Coronary artery (tissue), 2 donors: Measurements from ENCODE around the gene ME3.

Experiments
- DNase-seq: peaks from one replicate; pipeline ENCODE4 v3.0.0-alpha.2; 2017; ENCODE audit warnings: low spot score
- H3K27ac ChIP-seq, 2 donors: fragments of 200-600 bp; sonication (generic); one replicate each; pipeline ENCODE4 v1.5.1; 2016 to 2019
- H3K4me3 ChIP-seq: fragments of 200-600 bp; sonication (generic); 2 replicates; pipeline ENCODE4 v1.5.1; 2016; ENCODE audit warnings: mild to moderate bottlenecking, moderate library complexity
- TF ChIP-seq, protein P1 (sequence below): fragments of 200-600 bp; sonication (generic); IDR thresholded peaks from one replicate; pipeline ENCODE4 v1.5.1; 2019; ENCODE audit warnings: antibody characterized with exemption

ME3 gene

DNA sequence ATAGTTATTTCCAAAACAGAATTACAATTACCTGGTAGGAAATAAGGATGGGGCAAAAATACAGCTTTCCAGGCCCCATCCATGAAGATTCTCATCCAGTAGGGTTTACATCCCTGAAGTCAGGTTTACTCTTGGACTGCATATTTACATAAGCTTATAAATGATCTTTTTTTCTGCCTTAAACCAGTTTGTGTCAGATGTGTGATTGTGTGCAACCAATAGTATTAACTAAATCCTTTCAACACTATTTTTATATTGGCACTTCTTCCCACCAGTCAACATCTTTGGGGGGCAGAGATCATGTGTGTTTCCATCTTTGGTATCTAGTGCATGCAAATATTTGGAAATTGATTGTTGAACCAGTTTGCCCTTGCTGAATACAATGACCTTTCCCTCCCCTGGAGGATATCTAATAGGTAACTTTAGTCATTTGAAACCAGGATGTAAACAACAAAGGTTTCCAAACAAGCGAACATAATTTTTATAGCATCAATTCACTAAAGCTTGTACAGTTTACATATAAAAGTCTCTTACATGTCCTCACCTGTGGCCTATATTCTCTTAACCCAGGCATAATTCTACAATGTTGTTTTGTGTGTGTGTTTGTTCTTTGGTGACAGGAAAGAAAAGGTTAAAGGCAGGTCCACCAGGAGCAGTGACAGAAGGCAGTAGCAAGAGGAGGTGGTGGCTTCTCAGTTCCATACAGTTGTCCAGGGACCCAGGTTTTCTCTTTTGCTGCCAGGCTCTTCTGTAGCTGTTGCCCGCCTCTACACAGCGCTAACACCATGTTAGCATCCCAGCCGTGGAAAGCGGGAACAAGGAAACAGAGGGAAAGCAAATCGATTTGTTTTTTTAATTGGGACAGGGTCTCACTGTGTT lies 1.7 kb upstream of the ME3 start:
- DNase-seq: no peak
- Histone ChIP-seq H3K27ac (peak overlapping the region; percentile 28 to 39), H3K4me3 (no peak overlapping the region)
- TF ChIP-seq, protein P1, sequence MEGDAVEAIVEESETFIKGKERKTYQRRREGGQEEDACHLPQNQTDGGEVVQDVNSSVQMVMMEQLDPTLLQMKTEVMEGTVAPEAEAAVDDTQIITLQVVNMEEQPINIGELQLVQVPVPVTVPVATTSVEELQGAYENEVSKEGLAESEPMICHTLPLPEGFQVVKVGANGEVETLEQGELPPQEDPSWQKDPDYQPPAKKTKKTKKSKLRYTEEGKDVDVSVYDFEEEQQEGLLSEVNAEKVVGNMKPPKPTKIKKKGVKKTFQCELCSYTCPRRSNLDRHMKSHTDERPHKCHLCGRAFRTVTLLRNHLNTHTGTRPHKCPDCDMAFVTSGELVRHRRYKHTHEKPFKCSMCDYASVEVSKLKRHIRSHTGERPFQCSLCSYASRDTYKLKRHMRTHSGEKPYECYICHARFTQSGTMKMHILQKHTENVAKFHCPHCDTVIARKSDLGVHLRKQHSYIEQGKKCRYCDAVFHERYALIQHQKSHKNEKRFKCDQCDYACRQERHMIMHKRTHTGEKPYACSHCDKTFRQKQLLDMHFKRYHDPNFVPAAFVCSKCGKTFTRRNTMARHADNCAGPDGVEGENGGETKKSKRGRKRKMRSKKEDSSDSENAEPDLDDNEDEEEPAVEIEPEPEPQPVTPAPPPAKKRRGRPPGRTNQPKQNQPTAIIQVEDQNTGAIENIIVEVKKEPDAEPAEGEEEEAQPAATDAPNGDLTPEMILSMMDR: no peak

DNA sequence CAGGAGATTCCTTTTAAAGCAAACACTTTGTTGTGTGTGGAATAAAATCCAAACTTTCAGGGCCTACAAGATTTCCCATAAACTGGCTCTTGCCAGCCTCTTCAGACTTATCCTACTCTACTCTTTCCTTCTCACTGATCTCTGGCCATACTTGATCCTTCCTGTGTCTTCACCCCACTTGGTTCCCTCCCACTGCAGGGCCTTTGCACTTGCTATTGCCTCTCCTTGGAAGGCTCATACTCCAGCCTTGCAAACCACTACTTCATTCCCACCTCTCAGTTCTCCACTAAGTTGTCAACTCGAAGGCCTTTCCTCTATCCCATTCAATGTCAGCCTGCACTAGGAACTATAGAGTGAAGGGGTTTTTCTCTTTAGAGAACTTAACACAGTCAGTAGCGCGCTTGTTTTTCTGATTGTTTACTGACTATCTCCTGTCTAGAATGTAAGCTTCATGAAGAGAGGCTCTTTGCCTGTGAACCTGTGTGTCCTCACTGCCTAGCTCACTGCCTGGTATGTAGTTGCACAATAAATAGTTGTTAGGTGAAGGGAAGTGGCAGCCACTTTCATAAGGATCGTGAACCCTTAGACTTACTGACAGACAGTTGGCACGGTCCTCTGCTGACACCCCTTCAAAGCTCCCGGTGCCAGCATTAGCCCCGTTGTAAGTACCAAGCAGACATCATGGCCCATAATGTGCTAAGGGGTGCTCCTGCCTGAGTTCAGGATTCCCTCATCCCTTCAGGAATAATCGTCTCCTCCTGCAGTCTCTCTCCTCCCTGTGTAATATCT lies 833 bp upstream of the ME3 start:
- H3K4me3 ChIP-seq: peak overlapping the region; percentile 85
- no peak for DNase-seq
- peak overlapping the region; percentile 95 to 98 for H3K27ac ChIP-seq

DNA sequence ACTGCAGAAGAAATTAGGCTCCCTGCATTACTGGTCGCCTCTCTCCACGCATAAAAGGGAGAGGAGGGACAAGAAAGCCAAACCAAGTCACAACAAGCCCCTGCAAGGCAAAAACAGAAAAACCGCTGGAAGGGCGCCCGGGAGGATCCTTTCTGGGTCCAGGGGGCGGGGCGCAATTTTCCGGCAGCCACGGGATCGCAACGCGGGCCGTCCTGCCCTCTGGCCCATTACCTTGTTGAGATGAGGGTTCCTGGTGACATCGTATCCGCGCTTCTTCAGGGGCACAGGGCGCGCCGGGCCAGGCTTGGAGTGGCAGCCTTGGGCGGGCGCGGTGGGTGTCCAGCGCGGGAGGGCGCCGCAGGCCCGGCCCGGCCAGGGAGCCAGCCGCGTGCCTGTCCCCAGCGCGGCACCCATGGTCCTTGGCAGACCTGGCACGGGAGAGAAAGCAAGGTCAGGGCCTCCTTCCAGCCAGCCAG lies 847 bp downstream of the ME3 start:
- peak; percentile 86 for DNase-seq
- TF ChIP-seq, protein P1: no peak

More for the DNA sequence above, 833 bp upstream of the ME3 start:
- TF ChIP-seq, protein P1: no peak

DNA sequence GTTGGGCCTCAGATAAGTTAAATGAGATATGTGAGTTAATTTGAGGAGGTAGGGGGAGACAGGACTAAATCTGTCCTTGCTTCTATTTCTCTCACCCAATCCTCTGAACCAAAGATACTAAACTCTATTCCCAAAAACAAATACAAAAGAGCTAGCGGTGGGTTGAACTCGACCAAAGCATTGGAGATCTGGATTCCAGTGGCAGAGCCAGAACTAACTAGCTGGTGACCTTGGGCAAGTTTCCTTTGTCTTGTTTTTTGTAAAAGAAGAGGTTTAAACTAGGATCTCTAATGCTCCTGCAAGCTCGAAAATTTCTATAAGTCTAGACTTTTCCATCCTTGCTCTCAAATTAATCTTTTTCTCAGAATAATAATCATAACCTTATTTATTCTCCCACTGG lies 1.5 kb downstream of the ME3 start:
- TF ChIP-seq, protein P1: no peak
- H3K27ac ChIP-seq: peak overlapping the region; percentile 95 to 98
- DNase-seq: no peak
- peak overlapping the region; percentile 85 for H3K4me3 ChIP-seq

More for the DNA sequence above, 847 bp downstream of the ME3 start:
- H3K27ac ChIP-seq: peak overlapping the region; percentile 95 to 98
- peak overlapping the region; percentile 85 for H3K4me3 ChIP-seq

DNA sequence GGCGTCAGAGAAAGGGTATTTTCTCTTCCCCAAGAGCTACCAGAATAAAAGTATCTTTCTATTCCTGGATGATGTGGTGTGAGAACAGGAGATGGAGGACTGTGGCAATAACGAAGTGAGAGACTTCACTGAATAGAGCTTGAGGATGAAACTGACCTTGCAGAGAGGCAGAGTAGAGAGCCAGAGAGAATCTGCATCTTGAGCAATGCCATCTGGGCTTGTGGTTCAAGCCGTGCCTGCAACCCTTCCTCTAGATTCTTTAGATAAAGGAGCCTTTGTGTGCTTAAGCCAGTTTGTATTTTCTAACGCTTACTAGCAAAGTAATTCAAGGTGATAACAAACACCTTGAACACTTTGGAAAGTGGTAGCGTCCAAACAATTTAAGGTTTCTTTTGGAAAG lies 2.2 kb downstream of the ME3 start:
- Histone ChIP-seq H3K4me3 (peak overlapping the region; percentile 85), H3K27ac (peak overlapping the region; percentile 95 to 98)
- no peak for DNase-seq
- TF ChIP-seq, protein P1: no peak

DNA sequence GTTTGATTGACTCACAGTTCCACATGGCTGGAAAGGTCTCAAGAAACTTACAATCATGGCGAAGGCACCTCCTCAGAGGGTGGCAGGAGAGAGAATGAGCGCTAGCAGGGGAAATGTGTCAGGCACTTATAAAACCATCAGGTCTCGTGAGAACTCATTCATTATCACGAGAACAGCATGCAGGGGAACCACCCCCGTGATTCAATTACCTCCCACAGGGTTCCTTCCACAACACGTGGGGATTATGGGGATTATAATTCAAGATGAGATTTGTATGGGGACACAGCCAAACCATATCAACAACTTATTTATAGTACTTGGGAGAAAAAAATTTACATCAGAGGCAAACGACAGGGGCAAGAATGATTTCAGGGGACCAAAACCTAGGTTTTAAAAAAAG lies 3.0 kb downstream of the ME3 start:
- TF ChIP-seq, protein P1: no peak
- DNase-seq: no peak
- H3K4me3 ChIP-seq: no peak overlapping the region
- peak overlapping the region; percentile 95 to 98 for H3K27ac ChIP-seq
